ENCODE data around the gene RAB27B.
"Not testable (repeated sequence)": the region's sequence is repeated elsewhere in the genome, so short reads cannot be mapped to it uniquely, and the experiment has no call there.

RAB27B gene

DNA sequence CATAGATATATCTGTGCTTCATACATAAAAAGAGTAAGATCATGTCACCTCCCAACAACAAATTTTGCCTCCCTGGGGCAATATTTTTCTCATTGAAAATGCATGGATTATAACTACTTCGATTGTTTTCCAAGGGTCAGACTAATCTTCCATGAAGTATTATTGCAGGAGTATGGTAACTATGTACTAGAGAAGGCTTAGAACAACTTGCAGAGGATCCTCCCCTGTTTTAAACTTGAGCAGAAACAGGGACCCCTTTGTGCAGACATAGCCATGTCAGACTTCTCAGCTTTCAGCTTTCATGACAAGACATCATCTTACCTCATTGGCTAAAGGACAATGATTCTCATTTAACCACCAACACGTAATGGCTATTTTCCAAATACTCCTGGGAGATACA lies 13.2 kb upstream of the RAB27B start:
- DNase-seq (ENCODE audit: low read depth in 2 of 2): no peak

DNA sequence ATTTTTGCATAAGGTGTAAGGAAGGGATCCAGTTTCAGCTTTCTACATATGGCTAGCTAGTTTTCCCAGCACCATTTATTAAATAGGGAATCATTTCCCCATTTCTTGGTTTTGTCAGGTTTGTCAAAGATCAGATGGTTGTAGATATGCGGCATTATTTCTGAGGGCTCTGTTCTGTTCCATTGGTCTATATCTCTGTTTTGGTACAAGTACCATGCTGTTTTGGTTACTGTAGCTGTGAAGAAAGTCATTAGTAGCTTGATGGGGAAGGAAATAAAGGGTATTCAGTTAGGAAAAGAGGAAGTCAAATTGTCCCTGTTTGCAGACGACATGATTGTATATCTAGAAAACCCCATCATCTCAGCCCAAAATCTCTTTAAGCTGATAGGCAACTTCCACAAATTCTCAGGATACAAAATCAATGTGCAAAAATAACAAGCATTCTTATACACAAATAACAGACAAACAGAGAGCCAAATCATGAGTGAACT lies 7.4 kb upstream of the RAB27B start:
- not testable (repeated sequence) for DNase-seq (ENCODE audit: low read depth in 2 of 2)

DNA sequence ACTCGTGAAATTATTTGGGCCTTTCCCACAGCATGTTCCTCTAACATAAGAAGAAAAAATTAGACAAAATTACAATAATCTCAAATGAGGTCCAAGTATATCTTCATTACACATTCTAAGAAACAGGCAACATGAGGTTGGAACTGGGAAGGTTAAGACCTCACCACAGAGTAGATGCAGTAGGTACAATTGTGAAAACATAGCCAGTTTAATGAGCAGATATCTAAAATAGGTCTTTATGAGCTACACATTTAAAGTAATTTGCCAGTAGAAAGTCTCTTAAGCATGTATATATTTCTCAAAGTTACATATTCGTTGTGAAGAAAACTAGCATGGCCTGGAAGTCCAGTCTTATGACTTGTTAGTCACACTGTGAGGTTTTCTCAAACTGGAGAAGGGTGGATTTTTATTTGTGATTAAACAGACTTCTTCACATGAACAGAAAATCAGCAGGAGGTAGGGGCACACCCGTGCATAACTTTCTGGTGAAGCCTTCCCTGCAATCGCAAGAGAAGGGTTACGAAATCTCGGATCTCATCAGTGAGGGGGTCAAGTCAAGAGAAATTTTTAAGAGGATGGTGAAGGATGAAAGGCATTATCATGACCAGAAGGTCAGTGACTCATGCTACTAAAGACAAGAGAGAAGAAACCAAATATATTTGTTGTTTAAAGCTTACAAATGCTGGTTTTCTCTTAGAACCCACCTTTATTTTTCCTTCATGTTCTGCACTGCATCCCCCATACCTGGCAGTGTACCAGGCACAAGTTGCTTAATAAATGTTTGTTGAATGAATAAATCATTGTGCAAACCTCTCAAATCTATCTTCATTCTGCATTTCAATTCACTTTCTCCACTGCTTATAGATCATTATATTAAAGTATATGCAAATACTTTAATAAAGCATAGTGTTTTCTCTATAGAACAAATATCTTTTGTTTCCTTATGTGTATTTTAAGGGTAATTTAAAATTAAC lies 5.1 kb upstream of the RAB27B start:
- DNase-seq (ENCODE audit: low read depth in 2 of 2): no peak

DNA sequence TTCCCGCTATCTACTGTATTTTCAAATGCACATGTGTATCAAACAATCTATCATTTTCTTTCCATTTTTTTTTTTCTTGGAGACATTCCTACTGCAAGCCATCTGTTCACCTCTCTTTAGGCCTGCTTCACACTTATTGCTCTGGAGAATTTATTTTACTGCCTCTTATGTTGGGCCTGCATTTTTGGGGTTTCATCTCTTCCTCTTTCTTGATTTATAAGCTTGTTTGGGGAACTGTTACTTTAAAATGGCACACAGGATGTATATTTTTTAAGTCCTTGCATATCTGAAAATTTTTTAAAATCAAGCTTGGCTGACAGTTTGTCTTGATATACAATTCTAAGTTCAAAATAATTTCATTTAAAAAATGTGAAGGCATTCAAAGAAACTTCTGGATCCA lies 3.5 kb upstream of the RAB27B start:
- DNase-seq (ENCODE audit: low read depth in 2 of 2): no peak

- DNase-seq (ENCODE audit: low read depth in 2 of 2): no peak
Observed at GRCh38 chr18:54825601-54826344, 2.5 kb upstream of the RAB27B start.

DNA sequence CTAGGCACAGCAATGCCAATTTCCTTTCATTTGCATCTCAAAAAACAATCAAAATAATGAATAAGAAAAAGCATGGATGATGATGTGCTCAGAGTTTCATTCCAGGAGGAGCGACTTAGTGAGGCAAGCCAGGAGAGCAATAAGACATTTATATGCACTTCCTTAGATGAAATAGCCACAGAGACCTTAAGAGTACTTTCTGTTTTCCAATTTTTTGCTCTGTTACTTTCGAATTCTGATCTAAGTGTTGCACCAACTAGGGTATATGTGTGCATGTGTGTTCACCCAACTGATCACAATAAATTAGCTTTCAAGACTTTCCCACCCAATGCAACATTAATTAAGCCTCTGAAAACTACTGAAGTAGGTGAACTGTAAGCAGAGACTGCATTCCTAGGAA lies 709 bp downstream of the RAB27B start:
- DNase-seq (ENCODE audit: low read depth in 2 of 2): no peak

GRCh38 chr18:54829856-54830255 lies 1.6 kb downstream of the RAB27B start:
- no peak for DNase-seq (ENCODE audit: low read depth in 2 of 2)

GRCh38 chr18:54830260-54830659 lies 2.0 kb downstream of the RAB27B start:
- no peak for DNase-seq (ENCODE audit: low read depth in 2 of 2)

GRCh38 chr18:54830866-54831265 lies 2.6 kb downstream of the RAB27B start:
- no peak for DNase-seq (ENCODE audit: low read depth in 2 of 2)

- DNase-seq (ENCODE audit: low read depth in 2 of 2): no peak
Observed at GRCh38 chr18:54835944-54836343, 7.7 kb downstream of the RAB27B start.

DNA sequence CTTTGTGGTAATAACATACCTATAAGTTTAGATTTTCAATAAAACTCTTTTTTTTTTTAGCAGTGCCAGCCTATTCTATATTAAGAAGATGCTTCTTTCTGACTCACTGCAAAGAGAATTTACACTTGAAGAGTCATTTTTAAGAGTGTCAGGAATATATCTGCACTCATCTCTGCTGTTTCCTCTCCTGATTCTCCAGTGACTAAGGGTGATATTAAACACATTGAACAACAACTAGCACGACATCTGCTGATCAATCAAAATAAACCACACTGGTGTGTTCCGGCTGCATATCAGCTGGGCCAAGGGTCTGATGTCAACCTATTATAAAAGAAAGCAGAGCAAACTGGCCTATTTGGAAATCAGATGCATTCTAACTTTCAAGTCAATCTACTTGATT lies 15.0 kb downstream of the RAB27B start:
- DNase-seq (ENCODE audit: low read depth in 2 of 2): no peak

DNA sequence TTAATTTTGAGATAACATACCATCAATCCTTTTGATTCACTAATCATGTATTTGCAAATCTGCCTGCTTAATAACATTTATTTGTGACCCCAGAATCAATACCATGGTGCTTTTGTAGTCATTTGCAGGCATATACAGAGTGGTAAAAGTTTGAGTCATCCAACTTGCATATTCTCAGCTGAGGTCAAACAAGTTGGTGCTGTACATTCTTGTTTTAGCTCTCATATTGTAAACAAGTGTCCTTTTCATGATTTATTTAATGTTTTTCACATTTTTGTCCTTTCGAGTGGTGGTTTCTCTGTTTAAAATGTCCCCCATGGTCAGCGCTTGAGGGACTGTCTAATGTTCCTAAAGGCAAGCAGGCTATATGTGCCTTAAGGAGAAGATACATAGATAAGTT lies 17.5 kb downstream of the RAB27B start:
- no peak for DNase-seq (ENCODE audit: low read depth in 2 of 2)

GRCh38 chr18:54848121-54848520 lies 19.8 kb downstream of the RAB27B start:
- no peak for DNase-seq (ENCODE audit: low read depth in 2 of 2)

- DNase-seq (ENCODE audit: low read depth in 2 of 2): no peak
Observed at GRCh38 chr18:54849683-54850082, 21.4 kb downstream of the RAB27B start.

DNA sequence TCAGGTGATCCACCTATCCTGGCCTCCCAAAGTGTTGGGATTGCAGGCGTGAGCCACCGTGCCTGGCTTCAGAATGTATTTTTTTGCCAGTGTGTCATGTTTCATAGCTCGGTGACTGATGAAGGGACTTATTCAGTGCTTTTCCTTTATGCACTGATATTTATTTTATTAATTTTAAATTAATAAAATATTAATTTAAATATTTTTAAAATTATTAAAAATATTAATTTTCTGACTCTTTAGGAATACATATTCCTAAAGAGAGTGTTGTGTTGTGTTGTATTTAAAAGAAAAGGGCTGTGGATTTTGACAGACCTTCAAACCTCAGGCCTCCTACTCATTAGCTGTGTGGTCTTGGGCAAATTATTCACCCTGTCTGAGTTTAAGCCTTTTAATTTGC lies 22.3 kb downstream of the RAB27B start:
- no peak for DNase-seq (ENCODE audit: low read depth in 2 of 2)

DNA sequence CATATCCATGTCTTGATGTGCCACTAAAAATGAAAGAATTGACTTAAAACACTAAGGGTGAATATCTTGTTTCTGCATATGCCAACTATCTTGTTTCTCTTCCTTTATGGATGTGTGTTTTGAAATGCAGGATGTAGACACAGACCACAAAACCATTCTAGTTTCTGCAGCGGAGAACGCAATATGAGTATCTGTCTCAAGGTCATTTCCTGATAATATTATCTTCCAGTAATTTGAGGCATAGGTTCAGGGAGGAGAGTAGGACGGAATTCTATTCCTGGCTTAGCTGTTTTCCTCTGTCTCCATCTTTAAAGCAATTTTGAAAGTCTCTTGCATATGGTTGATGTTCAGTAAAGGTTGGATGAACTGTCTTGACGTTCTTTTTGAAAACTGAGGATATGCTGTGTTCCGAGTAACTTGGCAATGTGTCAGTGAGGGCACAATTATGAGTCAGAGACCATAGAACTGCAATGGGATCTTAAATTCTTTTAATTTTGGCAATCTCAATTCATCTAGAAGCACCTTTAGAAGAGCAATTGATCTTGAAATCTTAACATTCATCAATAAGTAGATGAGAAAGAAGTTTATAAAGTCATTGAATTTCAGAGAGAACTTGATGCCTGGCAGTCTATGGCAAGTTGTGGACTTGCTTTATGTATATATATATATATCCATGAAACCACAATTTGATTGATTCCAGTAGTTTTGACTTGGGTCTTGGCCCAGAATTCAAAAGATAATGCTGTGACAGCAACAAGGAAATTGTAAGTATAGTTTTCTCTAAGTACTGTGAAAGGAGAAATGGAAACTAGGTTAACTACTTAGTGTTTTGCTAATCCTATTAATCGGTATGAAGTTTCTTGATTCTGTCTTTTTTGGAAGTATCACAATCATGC lies 24.8 kb downstream of the RAB27B start:
- no peak for DNase-seq (ENCODE audit: low read depth in 2 of 2)

DNA sequence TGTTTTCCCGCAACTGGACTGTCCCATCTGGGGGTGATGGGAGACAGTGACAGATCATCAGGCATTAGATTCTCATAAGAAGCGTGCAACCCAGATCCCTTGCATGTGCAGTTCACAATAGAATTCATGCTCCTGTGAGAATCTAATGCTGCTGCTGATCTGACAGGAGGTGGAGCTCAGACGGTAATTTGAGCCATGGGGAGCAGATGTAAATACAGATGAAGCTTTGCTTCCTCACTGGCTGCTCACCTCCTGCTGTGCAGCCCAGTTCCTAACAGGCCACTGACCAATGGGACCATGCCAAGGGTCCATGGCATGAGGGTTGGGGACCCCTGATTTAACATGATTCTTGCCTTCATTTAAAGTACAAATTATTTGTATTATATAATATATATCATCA lies 26.8 kb downstream of the RAB27B start:
- not testable (repeated sequence) for DNase-seq (ENCODE audit: low read depth in 2 of 2)

DNA sequence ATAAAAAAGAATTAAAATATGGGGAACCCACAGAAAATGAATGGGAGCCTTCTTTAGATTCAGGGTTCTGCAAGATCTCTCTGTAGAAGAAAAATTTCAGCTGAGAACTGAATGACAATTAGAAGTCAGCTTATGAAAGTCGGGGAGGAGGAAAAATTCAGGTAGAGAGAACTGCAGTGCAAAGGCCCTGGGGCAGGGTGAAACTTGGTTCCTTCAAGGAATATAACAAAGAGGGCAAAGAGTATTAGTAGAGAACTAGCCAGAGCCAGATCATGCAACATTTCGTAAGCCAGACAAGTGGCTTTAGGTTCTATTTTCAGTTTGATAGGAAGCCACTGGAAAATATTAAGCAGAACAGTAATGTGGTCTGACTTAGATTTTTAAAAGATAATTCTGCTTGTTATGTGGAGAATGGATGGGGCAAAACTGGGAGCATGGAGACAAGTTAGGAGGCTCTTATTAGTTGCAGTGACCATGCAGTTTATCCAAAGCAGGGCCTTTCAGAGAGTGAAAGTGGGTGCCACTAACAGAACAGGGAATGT lies 27.9 kb downstream of the RAB27B start:
- DNase-seq (ENCODE audit: low read depth in 2 of 2): no peak

DNA sequence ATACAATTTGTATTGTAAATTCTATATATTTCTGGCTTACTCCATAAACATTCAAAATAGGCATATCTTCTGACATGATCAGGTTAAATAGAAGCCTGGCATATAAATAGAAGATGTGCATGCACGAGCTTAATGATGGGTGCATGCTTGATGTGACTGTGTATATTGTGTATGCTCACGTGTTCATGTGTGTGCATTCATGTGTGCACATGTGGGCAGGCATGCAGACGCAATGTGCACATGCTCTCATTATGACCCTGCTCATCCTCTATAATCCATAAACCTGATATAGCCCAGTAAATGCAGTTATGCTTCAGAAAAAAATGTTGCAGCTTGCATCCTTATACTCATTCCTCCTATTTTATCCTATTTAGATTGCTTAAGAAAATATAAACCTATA lies 29.2 kb downstream of the RAB27B start:
- DNase-seq (ENCODE audit: low read depth in 2 of 2): no peak

GRCh38 chr18:54859667-54860421 lies 31.6 kb downstream of the RAB27B start:
- DNase-seq (ENCODE audit: low read depth in 2 of 2): no peak

GRCh38 chr18:54860941-54861340 lies 32.7 kb downstream of the RAB27B start:
- no peak for DNase-seq (ENCODE audit: low read depth in 2 of 2)

Measured in stimulated activated CD8-positive, alpha-beta memory T cell treated with anti-CD3 and anti-CD28 coated beads, Interleukin-15, amount 100 ng/mL, for 48 hours (primary cell).